ENCODE data around the gene NCEH1. TPM values are rescaled to one million over a fixed set of nuclear protein-coding genes. Genes with fewer than 3 reads are reported as not detected.

NCEH1 gene
- total and polyA plus RNA-seq, 2 experiments from 2014 or later: 1.8 to 4.9 TPM

GRCh38 chr3:172580680-172581401, 130.0 kb downstream of the NCEH1 start (continued):
- TF ChIP-seq CREB1 (CRISPR knock-in tag; IDR thresholded peaks at IDR 0.05; ENCODE audit: low read depth): no peak
- TF ChIP-seq EZH2 (IDR thresholded peaks at IDR 0.05; ENCODE audit: low read depth, unreplicated experiment): no peak
- TF ChIP-seq NANOG (IDR thresholded peaks at IDR 0.05; ENCODE audit: borderline replicate concordance): no peak
- TF ChIP-seq, protein P1, sequence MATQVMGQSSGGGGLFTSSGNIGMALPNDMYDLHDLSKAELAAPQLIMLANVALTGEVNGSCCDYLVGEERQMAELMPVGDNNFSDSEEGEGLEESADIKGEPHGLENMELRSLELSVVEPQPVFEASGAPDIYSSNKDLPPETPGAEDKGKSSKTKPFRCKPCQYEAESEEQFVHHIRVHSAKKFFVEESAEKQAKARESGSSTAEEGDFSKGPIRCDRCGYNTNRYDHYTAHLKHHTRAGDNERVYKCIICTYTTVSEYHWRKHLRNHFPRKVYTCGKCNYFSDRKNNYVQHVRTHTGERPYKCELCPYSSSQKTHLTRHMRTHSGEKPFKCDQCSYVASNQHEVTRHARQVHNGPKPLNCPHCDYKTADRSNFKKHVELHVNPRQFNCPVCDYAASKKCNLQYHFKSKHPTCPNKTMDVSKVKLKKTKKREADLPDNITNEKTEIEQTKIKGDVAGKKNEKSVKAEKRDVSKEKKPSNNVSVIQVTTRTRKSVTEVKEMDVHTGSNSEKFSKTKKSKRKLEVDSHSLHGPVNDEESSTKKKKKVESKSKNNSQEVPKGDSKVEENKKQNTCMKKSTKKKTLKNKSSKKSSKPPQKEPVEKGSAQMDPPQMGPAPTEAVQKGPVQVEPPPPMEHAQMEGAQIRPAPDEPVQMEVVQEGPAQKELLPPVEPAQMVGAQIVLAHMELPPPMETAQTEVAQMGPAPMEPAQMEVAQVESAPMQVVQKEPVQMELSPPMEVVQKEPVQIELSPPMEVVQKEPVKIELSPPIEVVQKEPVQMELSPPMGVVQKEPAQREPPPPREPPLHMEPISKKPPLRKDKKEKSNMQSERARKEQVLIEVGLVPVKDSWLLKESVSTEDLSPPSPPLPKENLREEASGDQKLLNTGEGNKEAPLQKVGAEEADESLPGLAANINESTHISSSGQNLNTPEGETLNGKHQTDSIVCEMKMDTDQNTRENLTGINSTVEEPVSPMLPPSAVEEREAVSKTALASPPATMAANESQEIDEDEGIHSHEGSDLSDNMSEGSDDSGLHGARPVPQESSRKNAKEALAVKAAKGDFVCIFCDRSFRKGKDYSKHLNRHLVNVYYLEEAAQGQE (IDR thresholded peaks at IDR 0.05; ENCODE audit: unreplicated experiment): no peak
- TF ChIP-seq STAT1 (IDR thresholded peaks at IDR 0.05; ENCODE audit: unreplicated experiment): no peak
- no peak for TF ChIP-seq ZNF114 (CRISPR knock-in tag; IDR thresholded peaks at IDR 0.05)
- no peak for TF ChIP-seq ETS1 (IDR thresholded peaks at IDR 0.05)
- TF ChIP-seq ZNF331 (CRISPR knock-in tag; IDR thresholded peaks at IDR 0.05; ENCODE audit: low read depth): no peak
- TF ChIP-seq JUNB (IDR thresholded peaks at IDR 0.05; ENCODE audit: unreplicated experiment): no peak
- no peak for TF ChIP-seq POLR2AphosphoS5 (IDR thresholded peaks at IDR 0.05; ENCODE audit: low read depth)
- no peak for TF ChIP-seq EZH2phosphoT487 (IDR thresholded peaks at IDR 0.05; ENCODE audit: unreplicated experiment)
- TF ChIP-seq, protein P2, sequence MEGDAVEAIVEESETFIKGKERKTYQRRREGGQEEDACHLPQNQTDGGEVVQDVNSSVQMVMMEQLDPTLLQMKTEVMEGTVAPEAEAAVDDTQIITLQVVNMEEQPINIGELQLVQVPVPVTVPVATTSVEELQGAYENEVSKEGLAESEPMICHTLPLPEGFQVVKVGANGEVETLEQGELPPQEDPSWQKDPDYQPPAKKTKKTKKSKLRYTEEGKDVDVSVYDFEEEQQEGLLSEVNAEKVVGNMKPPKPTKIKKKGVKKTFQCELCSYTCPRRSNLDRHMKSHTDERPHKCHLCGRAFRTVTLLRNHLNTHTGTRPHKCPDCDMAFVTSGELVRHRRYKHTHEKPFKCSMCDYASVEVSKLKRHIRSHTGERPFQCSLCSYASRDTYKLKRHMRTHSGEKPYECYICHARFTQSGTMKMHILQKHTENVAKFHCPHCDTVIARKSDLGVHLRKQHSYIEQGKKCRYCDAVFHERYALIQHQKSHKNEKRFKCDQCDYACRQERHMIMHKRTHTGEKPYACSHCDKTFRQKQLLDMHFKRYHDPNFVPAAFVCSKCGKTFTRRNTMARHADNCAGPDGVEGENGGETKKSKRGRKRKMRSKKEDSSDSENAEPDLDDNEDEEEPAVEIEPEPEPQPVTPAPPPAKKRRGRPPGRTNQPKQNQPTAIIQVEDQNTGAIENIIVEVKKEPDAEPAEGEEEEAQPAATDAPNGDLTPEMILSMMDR (conservative IDR thresholded peaks at IDR 0.05; ENCODE audit: low read depth in 2 of 2): no peak

Small RNA genes within 50 kb of the gene (small RNA-seq; reads per million reads assigned to genes)
- gene RNU6-547P (ENCODE audit: low replicate concordance): not detected

Other genes with a start within 250 kb of the NCEH1 start
- not detected in 2 replicates for gene TNFSF10, start 187.6 kb downstream of the NCEH1 start, total RNA-seq (2014; rRNA removed; shearing (Covaris generic))
- gene TNFSF10, start 187.6 kb downstream of the NCEH1 start, polyA plus RNA-seq (2016; fragmentation: Nextera tagmentation; extraction: Ambion mirVana): 0.21 and 0.27 TPM in 2 replicates
- 96.9 and 102 TPM in 2 replicates for gene ECT2, start 39.7 kb upstream of the NCEH1 start, total RNA-seq (2014; rRNA removed; shearing (Covaris generic))
- 94.2 and 111 TPM in 2 replicates for gene ECT2, start 39.7 kb upstream of the NCEH1 start, polyA plus RNA-seq (2016; fragmentation: Nextera tagmentation; extraction: Ambion mirVana)